HG02759 (cell line): Measurements from ENCODE around the gene DENR.
"Not testable (repeated sequence)": the region's sequence is repeated elsewhere in the genome, so short reads cannot be mapped to it uniquely, and the experiment has no call there.

Experiments
- ATAC-seq: cut with Tn5 transposase; IDR thresholded peaks from one replicate; pipeline ENCODE4 v1.9.1; 2021; ENCODE audit warnings: mild to moderate bottlenecking, moderate library complexity; ENCODE audit not compliant: unreplicated experiment

DENR gene, protein sequence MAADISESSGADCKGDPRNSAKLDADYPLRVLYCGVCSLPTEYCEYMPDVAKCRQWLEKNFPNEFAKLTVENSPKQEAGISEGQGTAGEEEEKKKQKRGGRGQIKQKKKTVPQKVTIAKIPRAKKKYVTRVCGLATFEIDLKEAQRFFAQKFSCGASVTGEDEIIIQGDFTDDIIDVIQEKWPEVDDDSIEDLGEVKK

DNA sequence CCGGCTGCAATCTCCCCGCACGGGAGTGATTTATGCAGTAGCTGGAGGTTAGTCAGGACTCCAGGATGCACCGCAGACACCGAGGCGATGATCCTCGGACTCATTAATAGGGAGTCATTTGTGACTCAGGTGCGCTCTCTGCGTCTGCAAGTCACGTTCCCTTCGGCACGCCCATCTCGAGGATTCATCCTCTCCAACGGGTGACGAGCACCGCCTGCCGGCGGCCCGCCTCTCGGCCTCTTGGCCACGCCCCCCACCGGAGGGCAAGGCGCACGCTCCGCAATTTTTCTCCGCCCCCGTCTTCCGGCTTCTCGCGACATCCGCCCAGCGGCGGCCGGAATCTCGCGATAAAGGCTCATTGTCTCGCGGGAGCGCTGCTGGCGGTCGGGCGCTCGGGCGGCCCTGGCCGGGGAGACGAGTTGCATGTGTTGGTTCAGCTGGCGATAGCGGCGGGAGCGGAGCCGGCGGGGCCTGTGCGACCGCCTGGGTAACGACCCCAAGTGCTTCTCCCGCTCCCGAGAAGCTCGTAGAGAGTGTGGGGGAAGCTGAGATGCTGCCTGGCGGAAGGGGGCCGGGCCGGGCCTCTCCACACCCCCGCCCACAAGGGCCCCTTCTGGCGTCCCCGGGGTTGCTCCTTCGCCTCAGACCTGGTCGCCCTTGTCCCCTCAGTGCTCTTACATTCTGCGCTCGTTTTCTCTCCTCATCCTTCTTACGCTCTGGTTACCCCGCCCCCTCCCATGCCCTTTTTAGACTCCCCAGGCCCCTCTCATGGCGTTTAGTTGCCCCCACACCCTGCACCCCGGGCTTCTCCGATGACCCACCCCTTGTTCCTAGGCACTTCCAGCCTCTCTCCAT, at the start of gene DENR:
Gene DENR, plus strand, starts transcription at position 361 of the 855 bp plus-strand sequence. CDS start 878 bp downstream, outside the sequence.
- ATAC-seq = peak; percentile 92

DNA sequence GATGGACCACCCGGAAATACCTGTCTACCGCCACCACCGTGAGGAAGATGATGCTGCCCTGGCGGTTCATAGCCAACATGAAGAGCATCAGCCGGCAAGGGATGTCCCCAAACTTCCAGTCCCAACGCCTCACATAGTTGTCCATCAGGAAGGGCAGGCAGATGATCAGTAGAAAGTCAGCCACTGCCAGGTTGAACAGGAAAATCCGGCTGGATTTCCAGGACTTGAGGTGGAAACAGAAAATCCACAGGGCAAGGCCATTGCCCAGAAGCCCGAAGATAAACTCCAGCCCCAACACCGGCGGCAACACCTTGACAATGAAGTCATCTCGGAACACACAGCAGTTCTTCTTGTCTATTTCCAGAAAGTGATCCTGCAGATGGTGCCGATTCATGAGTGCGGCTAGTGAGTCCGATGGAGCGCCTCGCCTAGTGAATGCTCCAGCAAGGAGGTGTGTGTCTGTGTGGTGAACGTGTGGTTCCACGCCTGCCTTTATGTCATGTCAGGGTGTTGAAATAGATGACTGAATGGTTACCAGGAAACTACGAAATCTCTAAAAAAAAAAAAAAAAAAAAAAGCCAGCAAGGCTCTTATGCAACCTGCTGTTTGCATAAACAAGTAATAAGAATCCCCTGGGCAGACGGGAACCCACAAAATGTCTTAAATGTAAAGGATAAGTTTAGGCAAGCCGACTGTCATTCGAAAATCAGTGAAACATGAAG, 49.6 kb upstream of the DENR start, which contains the start of gene HCAR2:
Gene HCAR2, minus strand, starts transcription at position 468 of the 722 bp plus-strand sequence. Its CDS starts 74 bp downstream, at position 394.
- not testable (repeated sequence) for ATAC-seq

DNA sequence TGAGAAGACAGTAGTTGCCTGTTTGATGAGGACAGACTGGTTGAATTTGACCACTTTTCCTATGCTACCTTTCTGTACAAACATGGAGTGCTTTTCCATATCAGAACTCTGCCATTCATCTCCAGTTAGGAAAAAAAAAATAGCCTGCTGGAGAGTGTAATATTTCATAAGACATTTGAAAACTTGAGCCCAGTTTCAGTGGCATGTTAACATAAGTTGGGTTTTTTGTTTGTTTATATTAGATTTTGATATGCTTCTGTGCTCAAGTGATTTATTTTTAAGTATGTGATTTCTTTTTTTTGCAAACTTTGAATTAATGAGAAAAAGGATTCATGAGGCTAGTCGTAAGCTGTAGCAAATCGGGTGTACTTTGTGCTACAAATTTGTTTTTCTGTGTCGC, 48.8 kb upstream of the DENR start:
- ATAC-seq = not testable (repeated sequence)

DNA sequence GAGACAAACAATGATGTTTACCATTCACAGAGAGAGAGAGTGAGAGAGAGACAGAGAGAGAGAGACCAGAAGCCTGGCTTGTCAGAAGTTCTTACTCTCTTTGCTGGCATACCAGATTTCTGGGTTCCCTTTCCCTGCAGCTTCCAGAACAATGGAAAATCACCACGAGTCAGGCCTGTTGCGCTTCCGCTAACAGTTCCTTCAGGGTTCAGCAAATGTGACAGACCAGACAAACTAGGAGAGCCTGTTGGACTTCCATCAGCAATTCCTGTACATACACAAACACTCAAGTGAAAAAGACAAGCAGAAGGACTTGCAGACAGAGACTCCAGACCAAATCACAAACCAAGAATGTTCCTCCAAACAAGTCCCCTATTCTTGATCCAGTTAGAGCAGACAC, 43.3 kb upstream of the DENR start:
- ATAC-seq = not testable (repeated sequence)

DNA sequence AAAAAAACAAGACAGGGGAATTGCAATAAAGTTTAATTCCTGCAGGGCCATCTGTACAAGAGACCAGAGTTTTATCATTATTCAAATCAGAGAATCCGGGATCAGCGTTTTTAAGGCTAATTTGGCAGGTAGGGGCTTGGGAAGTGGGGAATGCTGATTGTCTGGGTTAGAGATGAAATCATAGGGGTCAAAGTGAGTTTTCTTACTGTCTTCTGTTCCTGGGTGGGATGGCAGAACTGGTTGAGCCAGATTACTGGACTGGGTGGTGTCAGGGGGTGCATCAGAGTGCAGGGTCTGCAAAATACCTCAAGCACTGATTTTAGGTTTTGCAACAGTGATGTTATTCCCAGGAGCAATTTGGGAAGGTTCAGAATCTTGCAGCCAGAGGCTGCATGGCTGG, 42.3 kb upstream of the DENR start:
- ATAC-seq = not testable (repeated sequence)

DNA sequence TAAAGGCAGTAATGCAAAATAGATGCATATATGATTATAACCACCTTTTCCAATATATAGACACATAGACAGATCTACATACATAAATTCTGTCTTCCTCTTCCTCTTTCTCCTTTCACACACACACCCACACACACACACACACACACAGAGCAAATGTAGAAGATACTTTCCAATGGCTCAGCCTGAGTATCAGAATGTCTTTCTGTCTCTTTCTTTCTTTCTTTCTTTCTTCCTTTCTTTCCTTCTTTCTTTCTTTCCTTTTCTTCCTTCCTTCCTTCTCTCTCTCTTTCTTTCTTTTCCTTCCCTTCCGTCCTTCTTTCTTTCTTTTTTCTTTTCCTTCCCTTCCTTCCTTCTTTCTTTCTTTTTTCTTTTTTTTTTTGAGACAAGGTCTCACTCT, 41.4 kb upstream of the DENR start:
- not testable (repeated sequence) for ATAC-seq

DNA sequence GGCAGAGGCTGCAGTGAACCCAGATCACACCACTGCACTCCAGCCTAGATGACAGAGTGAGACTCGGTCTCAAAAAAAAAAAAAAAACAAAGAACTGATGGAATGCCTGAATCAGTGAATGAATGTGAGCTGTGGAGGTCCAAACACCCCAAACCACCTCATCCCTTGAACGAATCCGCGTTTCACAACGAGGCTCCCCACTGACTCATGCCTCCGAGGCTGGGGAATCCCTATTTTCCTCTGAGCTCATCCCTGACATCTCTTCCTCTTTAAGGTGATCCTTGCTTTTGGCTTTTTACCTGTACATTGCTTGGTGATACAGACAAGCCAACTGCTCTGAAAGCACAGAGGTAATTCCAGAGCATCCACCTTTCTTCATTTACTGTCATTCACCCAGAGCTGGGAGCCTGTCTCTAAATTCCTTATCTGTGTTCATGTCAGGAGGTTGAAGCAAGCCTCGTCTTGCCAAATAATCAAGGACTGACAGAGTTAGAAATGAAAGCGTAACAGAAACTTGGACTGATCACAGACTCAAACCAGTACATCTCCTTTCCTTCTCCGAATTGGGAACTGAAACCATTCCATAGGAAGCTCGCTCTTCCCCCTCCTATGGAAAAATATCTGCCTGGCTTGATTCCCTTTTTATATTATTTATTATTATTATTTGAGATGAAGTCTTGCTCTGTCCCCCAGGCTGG, 39.0 kb upstream of the DENR start:
- ATAC-seq = not testable (repeated sequence)

DNA sequence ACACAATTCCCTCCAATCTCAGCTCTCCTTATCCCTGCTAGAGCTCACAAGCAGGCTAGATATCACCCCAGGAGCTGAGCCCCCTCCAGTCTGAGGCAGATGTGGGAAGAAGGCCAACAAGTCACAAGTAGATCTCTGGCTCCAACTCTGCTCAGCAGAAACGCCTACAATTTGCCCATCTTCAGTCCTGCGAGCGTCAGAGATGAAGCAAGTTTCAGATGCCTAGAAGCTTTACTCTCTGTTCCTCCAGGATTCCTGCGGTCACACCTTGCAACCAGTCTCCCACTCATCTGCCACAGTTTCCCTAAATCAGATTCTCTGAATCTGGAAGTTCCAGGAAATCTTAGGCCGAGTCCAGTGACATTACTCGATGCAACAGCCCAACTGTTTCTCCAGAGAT, 37.4 kb upstream of the DENR start:
- not testable (repeated sequence) for ATAC-seq

DNA sequence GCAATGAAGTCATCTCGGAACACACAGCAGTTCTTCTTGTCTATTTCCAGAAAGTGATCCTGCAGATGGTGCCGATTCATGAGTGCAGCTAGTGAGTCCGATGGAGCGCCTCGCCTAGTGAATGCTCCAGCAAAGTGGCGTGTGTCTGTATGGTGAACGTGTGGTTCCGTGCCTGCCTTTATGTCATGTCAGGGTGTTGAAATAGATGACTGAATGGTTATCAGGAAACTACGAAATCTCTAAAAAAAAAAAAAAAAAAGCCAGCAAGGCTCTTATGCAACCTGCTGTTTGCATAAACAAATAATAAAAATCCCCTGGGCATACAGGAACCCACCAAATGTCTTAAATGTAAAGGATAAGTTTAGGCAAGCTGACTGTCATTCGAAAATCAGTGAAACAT, 36.0 kb upstream of the DENR start, which contains the start of gene HCAR3:
Gene HCAR3, minus strand, starts transcription at position 154 of the 400 bp plus-strand sequence. Its CDS starts 74 bp downstream, at position 80.
- ATAC-seq = not testable (repeated sequence)

DNA sequence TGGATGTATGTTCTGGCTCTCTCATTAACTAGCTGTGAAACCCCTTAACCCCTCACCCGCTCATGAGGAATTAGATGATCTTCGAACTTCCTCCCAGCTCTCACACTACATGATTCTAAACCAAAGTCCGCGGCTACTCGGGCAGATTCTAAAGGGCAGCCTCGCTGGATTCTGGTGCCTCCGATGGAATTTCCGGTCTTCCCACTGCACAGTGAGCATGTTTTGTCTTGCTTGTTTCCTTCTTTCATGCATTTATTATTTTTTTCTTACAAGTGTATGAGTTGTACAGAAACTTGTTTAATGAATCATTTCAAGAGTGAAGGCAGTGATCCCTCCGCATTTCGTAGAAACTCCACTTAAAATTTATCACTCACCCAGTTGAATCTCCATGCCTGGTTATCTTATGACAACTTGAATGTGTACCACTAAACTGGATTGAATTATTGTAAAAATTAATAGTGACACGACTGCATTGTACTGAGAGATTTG, 31.5 kb upstream of the DENR start:
- no peak for ATAC-seq

DNA sequence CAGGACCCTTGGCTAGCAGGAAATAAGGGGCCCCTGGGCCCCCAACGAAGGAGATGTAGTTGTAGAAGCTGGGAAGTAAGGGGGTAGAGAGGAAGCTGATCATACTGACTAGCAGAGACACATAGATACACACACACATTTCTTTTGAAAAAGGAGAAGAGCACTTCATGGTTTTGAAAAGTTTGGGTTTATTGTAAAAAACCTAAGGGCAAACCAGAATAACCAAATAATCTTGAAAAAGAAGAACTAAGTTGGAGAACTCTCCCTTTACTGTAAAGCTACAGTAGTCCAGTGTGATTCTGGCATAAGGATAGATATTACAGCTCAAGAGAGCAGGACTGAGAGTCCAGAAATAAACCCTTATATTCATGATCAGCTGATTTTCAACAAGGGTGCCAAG, 30.2 kb upstream of the DENR start:
- ATAC-seq = no peak

DNA sequence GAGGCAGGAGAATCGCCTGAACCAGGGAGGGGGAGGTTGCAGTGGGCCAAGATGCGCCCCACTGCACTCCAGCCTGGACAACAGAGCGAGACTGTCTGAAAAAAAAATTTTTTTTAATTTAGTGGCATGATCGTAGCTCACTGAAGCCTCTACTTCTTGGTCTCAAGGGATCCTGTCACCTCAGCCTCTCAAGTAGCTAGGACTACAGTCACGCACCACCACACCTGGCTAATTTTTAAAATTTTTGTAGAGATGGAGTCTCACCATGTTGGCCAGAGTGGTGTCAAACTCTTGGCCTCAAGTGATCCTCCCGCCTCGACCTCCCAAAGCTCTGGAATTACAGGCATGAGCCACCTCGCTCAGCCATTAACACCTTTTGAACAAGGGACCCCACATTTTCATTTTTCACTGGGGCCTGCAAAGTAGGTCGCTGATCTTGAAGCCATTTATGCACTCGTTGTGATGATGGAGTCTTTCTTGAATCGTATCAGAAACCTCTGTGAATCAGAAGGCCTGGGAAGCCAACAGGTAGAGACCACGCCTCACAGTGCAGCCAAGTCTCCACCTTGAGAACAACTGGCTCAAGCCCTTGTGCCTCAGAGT, 27.9 kb upstream of the DENR start:
- peak; percentile 39 for ATAC-seq

DNA sequence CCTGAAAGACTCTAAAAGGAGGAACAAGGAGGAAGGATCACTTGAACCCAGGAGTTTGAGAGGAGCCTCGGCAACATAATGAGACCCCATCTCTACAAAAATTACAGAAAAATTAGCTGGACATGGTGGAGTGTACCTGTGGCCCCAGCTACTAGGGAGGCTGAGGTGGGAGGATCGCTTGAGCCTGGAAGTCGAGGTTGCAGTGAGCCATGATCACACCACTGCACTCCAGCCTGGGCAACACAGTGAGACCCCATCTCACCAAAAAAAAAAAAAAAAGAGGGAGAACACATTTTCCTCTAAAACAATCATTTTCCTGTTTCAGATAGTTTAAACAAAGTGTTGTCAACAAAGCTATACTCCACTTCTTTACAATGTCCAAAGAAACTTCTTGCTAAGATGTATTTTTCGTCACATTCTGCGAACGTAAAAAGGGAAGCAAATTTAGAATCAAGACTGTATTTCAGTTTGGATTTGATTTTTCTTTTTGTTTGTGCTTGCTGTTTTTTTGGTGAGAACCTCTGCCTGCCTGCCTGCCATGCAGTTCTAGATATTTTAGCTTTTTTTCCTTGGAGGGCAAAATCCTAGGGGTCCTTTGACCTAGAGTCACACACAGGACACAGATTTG, 27.1 kb upstream of the DENR start:
- ATAC-seq = no peak

DNA sequence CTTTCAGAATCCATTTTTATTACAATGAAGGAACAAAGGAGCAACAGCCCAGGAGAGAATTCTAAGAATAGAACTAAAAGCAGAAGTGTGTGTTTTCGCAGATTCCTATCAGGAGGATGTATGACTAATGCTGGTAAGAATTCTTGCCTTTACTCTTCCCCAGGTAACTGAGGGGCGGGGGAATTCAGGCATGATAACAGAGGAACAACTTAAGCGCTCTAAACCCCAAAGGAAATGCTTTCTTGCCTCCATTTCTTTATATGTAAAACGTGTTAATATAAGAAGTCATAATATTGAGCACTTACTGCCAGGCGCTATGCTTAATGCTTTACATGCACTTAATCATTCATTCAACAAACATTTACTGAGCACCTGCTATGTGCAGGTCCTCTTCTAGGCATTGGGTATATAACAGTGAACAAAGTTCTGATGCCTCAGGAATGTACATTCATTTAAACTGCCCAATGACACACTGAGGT, 26.5 kb upstream of the DENR start:
- no peak for ATAC-seq

DNA sequence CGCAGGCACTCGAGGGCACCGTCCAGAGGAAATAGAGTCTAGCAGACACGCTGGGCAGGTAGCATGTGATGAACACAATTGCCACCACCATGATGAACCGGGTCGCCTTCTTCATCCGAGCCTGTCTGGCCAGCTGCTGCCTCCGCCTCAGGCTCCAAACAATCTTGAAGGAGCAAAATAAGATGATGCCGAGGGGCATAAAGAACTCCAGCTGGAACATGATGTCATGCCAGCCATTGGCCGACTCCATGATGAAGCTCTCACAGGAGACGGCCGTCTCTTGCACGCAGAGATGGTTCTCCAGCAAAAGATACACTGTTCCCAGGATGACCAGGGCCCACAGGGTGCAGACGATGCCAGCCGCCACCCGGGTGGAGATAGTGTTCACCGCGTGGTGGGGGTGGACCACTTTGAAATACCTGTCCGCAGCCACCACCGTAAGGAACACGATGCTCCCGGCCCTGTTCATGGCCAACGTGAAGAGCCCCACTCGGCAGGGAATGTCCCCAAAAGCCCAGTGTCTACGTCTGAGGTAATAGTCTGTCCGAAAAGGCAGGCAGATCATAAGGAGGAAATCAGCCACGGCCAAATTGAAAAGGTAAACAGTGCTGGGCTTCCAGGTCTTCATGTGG, 22.9 kb upstream of the DENR start:
- no peak for ATAC-seq

DNA sequence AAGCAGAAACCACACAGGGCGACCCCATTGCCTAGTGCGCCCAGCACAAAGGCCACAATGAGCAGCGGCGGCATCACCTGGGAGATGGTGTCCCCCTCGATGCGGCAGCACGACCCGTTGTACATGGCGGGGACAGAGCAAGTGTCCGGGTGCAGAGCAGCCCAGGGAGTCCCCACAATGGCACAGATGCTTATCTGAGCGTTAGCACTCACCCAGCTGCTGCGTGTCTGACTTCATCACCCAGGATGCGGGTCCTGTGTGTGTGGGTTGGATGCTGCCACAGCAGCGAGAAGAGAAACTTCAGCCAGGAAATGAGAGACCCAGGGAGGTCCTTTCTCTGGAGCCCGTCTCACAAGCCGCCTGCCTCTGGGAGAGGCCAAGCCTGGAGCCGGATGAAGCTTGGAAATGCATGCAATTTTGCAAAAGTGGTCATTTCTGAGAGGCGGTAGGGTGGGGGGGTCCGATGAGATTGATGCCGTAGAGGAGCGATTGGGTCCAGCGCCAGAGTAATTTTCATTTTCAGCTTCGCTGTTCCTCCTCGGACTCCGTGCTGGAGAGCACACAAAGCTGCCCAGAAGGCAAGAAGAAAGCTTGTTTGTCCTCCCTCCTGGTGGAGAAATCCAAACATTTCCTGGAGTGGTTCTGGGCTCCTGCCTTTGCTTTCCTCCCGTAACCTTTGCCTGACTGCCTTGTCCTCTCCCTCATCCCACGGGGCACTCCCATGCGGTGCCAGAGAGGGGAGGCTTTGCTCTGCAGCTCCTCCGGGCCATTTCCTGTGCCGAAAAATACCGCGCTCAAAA, 22.2 kb upstream of the DENR start, which contains the start of gene HCAR1:
Gene HCAR1, minus strand, starts transcription at position 630 of the 800 bp plus-strand sequence. Its CDS starts 505 bp downstream, at position 125.
- no peak for ATAC-seq

DNA sequence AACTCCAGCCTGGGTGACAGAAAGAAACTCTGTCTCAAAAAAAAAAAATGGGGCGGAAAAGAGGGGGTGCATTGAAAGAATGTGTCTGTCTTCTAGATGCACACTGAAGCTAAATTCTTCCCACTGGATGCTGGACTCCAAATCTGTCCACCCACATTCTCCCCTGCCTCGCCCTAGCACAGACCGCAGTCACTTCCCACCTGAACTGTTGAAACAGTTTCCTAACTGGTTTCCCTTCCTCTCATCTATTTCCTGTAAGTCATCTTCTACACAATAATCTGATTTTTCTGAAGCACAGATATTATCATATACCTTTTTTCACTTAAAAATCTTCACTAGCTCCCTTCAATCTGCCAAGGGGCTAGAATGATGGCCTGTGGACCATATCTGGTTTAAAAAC, 20.5 kb upstream of the DENR start:
- ATAC-seq = no peak

DNA sequence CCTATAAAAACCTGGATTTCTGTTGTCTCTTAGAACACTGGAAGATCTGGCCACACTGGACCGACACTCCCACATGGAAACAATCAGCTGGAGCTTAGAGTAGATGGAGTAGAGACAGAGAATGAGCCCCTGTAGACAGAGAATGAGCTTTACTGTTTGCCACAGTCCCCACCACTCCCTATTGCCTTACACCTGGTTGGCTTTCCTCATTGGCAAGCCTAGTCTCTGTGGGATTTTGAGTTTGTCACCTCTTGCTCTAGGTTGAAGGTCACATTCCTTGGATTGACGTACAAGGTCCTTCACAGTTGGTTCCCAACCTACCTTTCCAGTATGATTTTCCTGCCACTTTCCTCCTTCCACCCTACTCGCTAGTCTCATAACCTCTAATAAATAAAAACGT, 20.0 kb upstream of the DENR start:
- no peak for ATAC-seq
